ENCODE measurements around the gene GCGR. TPM values are rescaled to one million over a fixed set of nuclear protein-coding genes. Genes with fewer than 3 reads are reported as not detected.

The GCGR gene
- total and polyA plus RNA-seq, 10 of the 15 experiments (the other 5 are each of a cell fraction or from before 2014, with no cell fraction given) = not detected

DNA sequence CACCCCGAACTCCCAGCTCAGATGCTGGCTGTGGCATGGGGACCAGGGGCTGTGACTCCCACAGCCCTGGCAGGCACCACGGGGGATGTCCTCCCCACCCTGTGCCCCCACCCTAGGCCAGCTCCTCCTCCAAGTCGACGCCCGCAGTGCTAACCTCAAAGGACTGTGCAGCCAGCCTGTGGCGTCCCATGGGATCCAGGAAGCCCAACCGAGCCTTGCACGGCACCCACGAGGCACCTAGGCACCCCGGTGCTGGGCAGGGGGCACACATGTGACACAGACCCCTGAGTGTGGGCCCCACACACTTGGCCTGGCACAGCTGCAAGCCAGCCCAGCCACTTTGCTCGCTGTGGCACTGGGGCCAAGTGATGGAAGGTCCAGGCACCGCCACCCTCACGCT is 3.9 kb downstream of the GCGR start:
- TF ChIP-seq KLF5 (IDR thresholded peaks at IDR 0.05; ENCODE audit: partially characterized antibody) (no peak), ZNF274 (IDR thresholded peaks at IDR 0.05; ENCODE audit: insufficient read depth, insufficient read length) (no peak), SIX5 (IDR thresholded peaks at IDR 0.05; ENCODE audit: low read depth, low read length, severe bottlenecking) (no peak), USF2 (IDR thresholded peaks at IDR 0.05; ENCODE audit: borderline replicate concordance, low read depth, low read length) (no peak), ZNF384 (IDR thresholded peaks at IDR 0.05; ENCODE audit: borderline replicate concordance, low read depth, low read length) (no peak), RCOR1 (conservative IDR thresholded peaks at IDR 0.05; ENCODE audit: low read depth, low read length) (no peak), NFYA (IDR thresholded peaks at IDR 0.05; ENCODE audit: borderline replicate concordance, low read depth, low read length) (no peak), KDM1A (IDR thresholded peaks at IDR 0.05; ENCODE audit: borderline replicate concordance) (no peak), FOXM1 (IDR thresholded peaks at IDR 0.05; ENCODE audit: low read depth, low read length) (no peak)
- TF ChIP-seq, protein P1, sequence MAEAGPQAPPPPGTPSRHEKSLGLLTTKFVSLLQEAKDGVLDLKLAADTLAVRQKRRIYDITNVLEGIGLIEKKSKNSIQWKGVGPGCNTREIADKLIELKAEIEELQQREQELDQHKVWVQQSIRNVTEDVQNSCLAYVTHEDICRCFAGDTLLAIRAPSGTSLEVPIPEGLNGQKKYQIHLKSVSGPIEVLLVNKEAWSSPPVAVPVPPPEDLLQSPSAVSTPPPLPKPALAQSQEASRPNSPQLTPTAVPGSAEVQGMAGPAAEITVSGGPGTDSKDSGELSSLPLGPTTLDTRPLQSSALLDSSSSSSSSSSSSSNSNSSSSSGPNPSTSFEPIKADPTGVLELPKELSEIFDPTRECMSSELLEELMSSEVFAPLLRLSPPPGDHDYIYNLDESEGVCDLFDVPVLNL (IDR thresholded peaks at IDR 0.05; ENCODE audit: low read depth, low read length) = no peak
- Histone ChIP-seq H3K9ac (ENCODE audit: control insufficient read depth, insufficient read depth, low read length) (no peak overlapping the region), H3K4me3 (no peak overlapping the region), H3K79me2 (ENCODE audit: control insufficient read depth, insufficient read depth, low read length) (no peaks in the 10 kb centered on the region), H3K27ac (ENCODE audit: control insufficient read depth, insufficient read depth) (no peak overlapping the region), H3K27me3 (replicated peaks in 1 of 2; ENCODE audit: control insufficient read depth in 2 of 2, insufficient read depth in 2 of 2, low read length in 1 of 2) (0 out of 4 replicates have a peak, but pooled peaks cover 0 to 1% of the 10 kb centered on the region in 2 experiments), H3K4me1 (ENCODE audit: control insufficient read depth, insufficient read depth, low read length) (no peaks in the 10 kb centered on the region), H3K4me2 (ENCODE audit: control insufficient read depth, insufficient read depth) (no peak overlapping the region), H4K20me1 (ENCODE audit: control insufficient read depth, insufficient read depth) (no peaks in the 10 kb centered on the region), H3K36me3 (ENCODE audit: control insufficient read depth in 2 of 2, insufficient read depth in 2 of 2, low read length in 1 of 2) (no peaks in the 10 kb centered on the region), H2AFZ (ENCODE audit: control insufficient read depth, low read depth, low read length) (no peak overlapping the region), H3K9me3 (replicated peaks; ENCODE audit: control insufficient read depth, insufficient read depth, low read length) (no peaks in the 10 kb centered on the region)
- ChIA-PET RAD21 (ENCODE audit: unreplicated experiment) (interaction anchor here (0.7 to 1.1 kb wide), 2 partner anchors 74 to 387 kb away, joined by 3 read pairs; no protein-coding TSS in a partner anchor), SMC1A (ENCODE audit: uncharacterized antibody, unreplicated experiment) (no interaction called here), POLR2A (no interaction called here), CTCF (no interaction called here)
- no peak for ATAC-seq
- in situ Hi-C loops (cut with MboI) = no loop called here
- no TSS peak for BruUV-seq (replicated peaks)
- intact Hi-C loops (cut with micrococcal nuclease; ENCODE audit: unreplicated experiment) = no loop called here
- 19% methylated on average over 13 of the region's 13 CpGs for WGBS (ENCODE audit: insufficient coverage, insufficient replicate concordance, low lambda C conversion rate, missing lambda C conversion rate)
- no peak for FAIRE-seq
- no peak for DNase-seq (ENCODE audit: low read depth, low spot score)
